Right cardiac atrium (tissue), 5 donors: ENCODE data around the gene FAIM2. TPM values are rescaled to one million over a fixed set of nuclear protein-coding genes. Genes with fewer than 3 reads are reported as not detected.
"Not testable (repeated sequence)": the region's sequence is repeated elsewhere in the genome, so short reads cannot be mapped to it uniquely, and the experiment has no call there.

Experiments used
- ATAC-seq, 2 donors: fragments of 200-7000 bp; cut with Tn5 transposase; one replicate each; pipeline versions ENCODE4 v1.8.0 to v1.9.1; 2020; ENCODE audit warnings: moderate library complexity in 2 of 2, mild to moderate bottlenecking in 1 of 2
- DNase-seq, 3 donors: peaks; one replicate each; pipeline ENCODE4 v3.0.0-alpha.2; 2020
- H3K27ac ChIP-seq: one replicate; pipeline ENCODE4 v1.5.1; 2013; ENCODE audit warnings: mild to moderate bottlenecking, low read length, control low read depth, moderate library complexity
- H3K27me3 ChIP-seq: one replicate; pipeline ENCODE4 v1.6.1; 2013; ENCODE audit not compliant: control insufficient read depth, insufficient read depth
- H3K4me1 ChIP-seq: one replicate; pipeline ENCODE4 v1.6.1; 2013; ENCODE audit warnings: low read length; ENCODE audit not compliant: control insufficient read depth, insufficient read depth
- H3K4me3 ChIP-seq: one replicate; pipeline ENCODE4 v1.5.1; 2013; ENCODE audit warnings: low read length, control low read depth
- H3K9me3 ChIP-seq: one replicate; pipeline ENCODE4 v1.6.1; 2013; ENCODE audit warnings: low read length; ENCODE audit not compliant: control insufficient read depth
- WGBS: extraction: QIAGEN DNeasy Blood & Tissue Kit; methylation state at CpG from one replicate; pipeline ENCODE4 v1.1.7; 2013; 5-methylcytosine and 5-hydroxymethylcytosine counted together
- intact Hi-C, 4 donors: fragments of 100-400 bp; cut with DNase I; formaldehyde crosslinking; loops; one replicate each; pipeline versions ENCODE4 v1.11.0 to v1.14.0; 2022 to 2023
- polyA plus RNA-seq: library from polyadenylated mRNA; stranded (reverse); fragments of 200-250 nt; gene quantifications from one replicate; pipeline ENCODE4 v1.2.3, GENCODE V29; 2013
- total RNA-seq, 4 donors: library from RNA; stranded (reverse); fragmentation: NEBNext Ultra II Directional; extraction: Animal tissue kit (Norgen Biotek cat#: 25700); gene quantifications; one replicate each; pipeline ENCODE4 v1.2.1, GENCODE V29; 2021
- donor health status: healthy with polysubstance abuse.
- donor health status: DM: no; HTN: yes; CAD: no.
- donor health status: DM: no; HTN: no; CAD: no.
- donor health status: DM: no; HTN: yes; CAD: no; lungs with severe emphysema.
- donor health status: DM: yes; HTN: yes; CAD: no.

The FAIM2 gene
- total and polyA plus RNA-seq, 5 donors, result 10.4 to 37.4 (median 23.7) TPM

- Histone ChIP-seq H3K27me3 (no peaks in the 10 kb centered on the region), H3K9me3 (no peaks in the 10 kb centered on the region), H3K4me3 (no peak overlapping the region), H3K4me1 (no peaks in the 10 kb centered on the region), H3K27ac (no peak overlapping the region)
- 58% methylated on average over 6 of the region's 6 CpGs for WGBS
- DNase-seq (peak in 1 of 3 donors; percentile 30), ATAC-seq (no peak)
- intact Hi-C loops, result no loop called here
These were observed 18.6 kb downstream of the FAIM2 start for GRCh38 chr12:49885118-49885517.

- no peak overlapping the region for H3K4me3 ChIP-seq
- H3K27ac ChIP-seq, result no peak overlapping the region
- no peak for ATAC-seq
- no peaks in the 10 kb centered on the region for H3K27me3 ChIP-seq
- H3K9me3 ChIP-seq, result no peaks in the 10 kb centered on the region
- 73% methylated on average over 9 of the region's 9 CpGs for WGBS
- peak in 1 of 3 donors; percentile 24 for DNase-seq
- intact Hi-C loops, result no loop called here
- H3K4me1 ChIP-seq, result no peaks in the 10 kb centered on the region
These were observed 20.7 kb downstream of the FAIM2 start for GRCh38 chr12:49882851-49883464.

GRCh38 chr12:49882248-49882850 lies 21.4 kb downstream of the FAIM2 start:
- WGBS, result 76% methylated on average over 8 of the region's 8 CpGs
- no peaks in the 10 kb centered on the region for H3K27me3 ChIP-seq
- intact Hi-C loops, result no loop called here
- H3K4me1 ChIP-seq, result no peaks in the 10 kb centered on the region
- no peak overlapping the region for H3K4me3 ChIP-seq
- DNase-seq (no peak), ATAC-seq (no peak)
- H3K27ac ChIP-seq, result no peak overlapping the region
- H3K9me3 ChIP-seq, result no peaks in the 10 kb centered on the region

GRCh38 chr12:49881415-49882247 lies 22.1 kb downstream of the FAIM2 start:
- DNase-seq (peak in 2 of 3 donors; percentile 46), ATAC-seq (peak in 1 of 2 donors; percentile 9)
- Histone ChIP-seq H3K4me3 (no peak overlapping the region), H3K4me1 (no peaks in the 10 kb centered on the region), H3K9me3 (no peaks in the 10 kb centered on the region), H3K27me3 (no peaks in the 10 kb centered on the region), H3K27ac (no peak overlapping the region)
- intact Hi-C loops, result no loop called here
- WGBS, result 89% methylated on average over 16 of the region's 16 CpGs

- 57% methylated on average over 5 of the region's 5 CpGs for WGBS
- peak in 2 of 3 donors; percentile 31 to 48 for DNase-seq
- intact Hi-C loops, result no loop called here
These were observed 22.8 kb downstream of the FAIM2 start for GRCh38 chr12:49880756-49881414.

GRCh38 chr12:49879065-49879464 lies 24.6 kb downstream of the FAIM2 start:
- H3K9me3 ChIP-seq, H3K4me1 ChIP-seq, H3K27me3 ChIP-seq, H3K27ac ChIP-seq, H3K4me3 ChIP-seq, ATAC-seq, DNase-seq: not testable (repeated sequence)
- intact Hi-C loops, result loop anchor here in 1 of 4 donors (10.0 kb wide), 2 partner anchors 76 to 176 kb away; partner anchors contain the start of genes AQP2 and ASIC1
- WGBS, result 93% methylated on average over 2 of the region's 2 CpGs

More at GRCh38 chr12:49880756-49881414, 22.8 kb downstream of the FAIM2 start:
- no peak overlapping the region for H3K4me3 ChIP-seq
- ATAC-seq, result no peak
- no peak overlapping the region for H3K27ac ChIP-seq
- no peaks in the 10 kb centered on the region for H3K4me1 ChIP-seq
- no peaks in the 10 kb centered on the region for H3K9me3 ChIP-seq
- H3K27me3 ChIP-seq, result no peaks in the 10 kb centered on the region

- no peak for ATAC-seq
These were observed 25.7 kb downstream of the FAIM2 start for GRCh38 chr12:49878021-49878420.

GRCh38 chr12:49877066-49877465 lies 26.6 kb downstream of the FAIM2 start:
- H3K9me3 ChIP-seq, result no peaks in the 10 kb centered on the region
- intact Hi-C loops, result loop anchor here in 1 of 4 donors (10.0 kb wide), 2 partner anchors 78 to 178 kb away; partner anchors contain the start of genes AQP2 and ASIC1
- DNase-seq (peak in 1 of 3 donors; percentile 33), ATAC-seq (no peak)
- WGBS, result 69% methylated on average over 5 of the region's 5 CpGs
- H3K27ac ChIP-seq, result no peak overlapping the region
- H3K27me3 ChIP-seq, result no peaks in the 10 kb centered on the region
- H3K4me1 ChIP-seq, result no peaks in the 10 kb centered on the region
- no peak overlapping the region for H3K4me3 ChIP-seq

More at GRCh38 chr12:49878021-49878420, 25.7 kb downstream of the FAIM2 start:
- Histone ChIP-seq H3K27ac (no peak overlapping the region), H3K4me3 (no peak overlapping the region), H3K27me3 (no peaks in the 10 kb centered on the region), H3K4me1 (no peaks in the 10 kb centered on the region), H3K9me3 (no peaks in the 10 kb centered on the region)
- intact Hi-C loops, result loop anchor here in 1 of 4 donors (10.0 kb wide), 2 partner anchors 77 to 177 kb away; partner anchors contain the start of genes AQP2 and ASIC1
- DNase-seq, result no peak
- 77% methylated on average over 2 of the region's 2 CpGs for WGBS

GRCh38 chr12:49876070-49876469 lies 27.6 kb downstream of the FAIM2 start:
- intact Hi-C loops, result loop anchor here in 1 of 4 donors (10.0 kb wide), 2 partner anchors 79 to 179 kb away; partner anchors contain the start of genes AQP2 and ASIC1
- ATAC-seq (no peak), DNase-seq (no peak)
- Histone ChIP-seq H3K27ac (no peak overlapping the region), H3K27me3 (no peaks in the 10 kb centered on the region), H3K4me1 (no peaks in the 10 kb centered on the region), H3K4me3 (no peak overlapping the region), H3K9me3 (no peaks in the 10 kb centered on the region)
- WGBS, result 97% methylated on average over 3 of the region's 3 CpGs

GRCh38 chr12:49875115-49875720 lies 28.5 kb downstream of the FAIM2 start:
- Histone ChIP-seq H3K9me3 (no peaks in the 10 kb centered on the region), H3K27ac (no peak overlapping the region), H3K4me3 (no peak overlapping the region), H3K27me3 (no peaks in the 10 kb centered on the region), H3K4me1 (peaks cover 4% of the 10 kb centered on the region)
- intact Hi-C loops, result loop anchor here in 1 of 4 donors (10.0 kb wide), 2 partner anchors 80 to 180 kb away; partner anchors contain the start of genes AQP2 and ASIC1
- DNase-seq, result no peak
- 90% methylated on average over 9 of the region's 9 CpGs for WGBS
- no peak for ATAC-seq
